Thyroid gland (tissue), 4 donors: Measurements from ENCODE around the gene SLC38A10.

ENCODE experiments used
- CTCF ChIP-seq, 6 experiments: fragments of 200-600 bp in 3 of 6; fragments of 450-650 bp in 3 of 6; sonication (generic) in 3 of 6; IDR thresholded peaks; one replicate each; pipeline ENCODE4 v1.5.1; 2016 to 2019; ENCODE audit warnings: antibody characterized with exemption in 6 of 6, mild to moderate bottlenecking in 2 of 6, inconsistent platforms in 1 of 6, moderate library complexity in 1 of 6
- POLR2A ChIP-seq, 2 donors: fragments of 450-650 bp; IDR thresholded peaks; one replicate each; pipeline ENCODE4 v1.6.1; 2017; ENCODE audit warnings: antibody characterized with exemption in 2 of 2, mild to moderate bottlenecking in 2 of 2, moderate library complexity in 1 of 2

- TF ChIP-seq CTCF (IDR thresholded peaks at IDR 0.05), result no peak
- no peak for TF ChIP-seq POLR2A (IDR thresholded peaks at IDR 0.05)
These were observed 28.3 kb upstream of the SLC38A10 start for GRCh38 chr17:81323411-81323868.
